HUES48 (cell line): ENCODE measurements around the gene UNK.

Source experiments
- H3K27ac ChIP-seq: one replicate; pipeline ENCODE4 v1.7.0; 2013; ENCODE audit warnings: low read depth, low read length, inconsistent platforms
- H3K27me3 ChIP-seq: 2 replicates; pipeline ENCODE4 v1.6.1; 2013; ENCODE audit warnings: mild to moderate bottlenecking, low read length; ENCODE audit not compliant: control insufficient read depth, insufficient read depth
- H3K36me3 ChIP-seq: 2 replicates; pipeline ENCODE4 v1.6.1; 2013; ENCODE audit warnings: low read length; ENCODE audit not compliant: control insufficient read depth, insufficient read depth
- H3K4me1 ChIP-seq: 2 replicates; pipeline ENCODE4 v1.6.1; 2013; ENCODE audit warnings: mild to moderate bottlenecking, low read length; ENCODE audit not compliant: control insufficient read depth, insufficient read depth
- H3K4me3 ChIP-seq: 2 replicates; pipeline ENCODE4 v1.5.1; 2013; ENCODE audit warnings: mild to moderate bottlenecking, low read depth, low read length
- H3K9ac ChIP-seq: 2 replicates; pipeline ENCODE4 v1.6.1; 2013; ENCODE audit warnings: mild to moderate bottlenecking, low read depth, low read length, moderate library complexity
- H3K9me3 ChIP-seq: 2 replicates; pipeline ENCODE4 v1.6.1; 2013; ENCODE audit warnings: low read length; ENCODE audit not compliant: control insufficient read depth, insufficient read depth

Gene UNK

GRCh38 chr17:75817571-75817970 lies 33.0 kb downstream of the UNK start:
- Histone ChIP-seq H3K36me3 (peaks cover 94% of the 10 kb centered on the region), H3K27ac (no peak overlapping the region), H3K27me3 (no peaks in the 10 kb centered on the region), H3K9me3 (no peaks in the 10 kb centered on the region), H3K9ac (no peak overlapping the region), H3K4me3 (no peak overlapping the region), H3K4me1 (no peaks in the 10 kb centered on the region)

- no peak overlapping the region for H3K9ac ChIP-seq
- no peak overlapping the region for H3K27ac ChIP-seq
- peaks cover 94% of the 10 kb centered on the region for H3K36me3 ChIP-seq
- no peaks in the 10 kb centered on the region for H3K9me3 ChIP-seq
- no peaks in the 10 kb centered on the region for H3K27me3 ChIP-seq
- no peak overlapping the region for H3K4me3 ChIP-seq
- H3K4me1 ChIP-seq: no peaks in the 10 kb centered on the region
These were observed 33.8 kb downstream of the UNK start for GRCh38 chr17:75818326-75818885.

- Histone ChIP-seq H3K9me3 (no peaks in the 10 kb centered on the region), H3K36me3 (peaks cover 94% of the 10 kb centered on the region), H3K9ac (no peak overlapping the region), H3K4me3 (no peak overlapping the region), H3K4me1 (no peaks in the 10 kb centered on the region), H3K27ac (no peak overlapping the region), H3K27me3 (no peaks in the 10 kb centered on the region)
These were observed 34.5 kb downstream of the UNK start for GRCh38 chr17:75819116-75819515.

DNA sequence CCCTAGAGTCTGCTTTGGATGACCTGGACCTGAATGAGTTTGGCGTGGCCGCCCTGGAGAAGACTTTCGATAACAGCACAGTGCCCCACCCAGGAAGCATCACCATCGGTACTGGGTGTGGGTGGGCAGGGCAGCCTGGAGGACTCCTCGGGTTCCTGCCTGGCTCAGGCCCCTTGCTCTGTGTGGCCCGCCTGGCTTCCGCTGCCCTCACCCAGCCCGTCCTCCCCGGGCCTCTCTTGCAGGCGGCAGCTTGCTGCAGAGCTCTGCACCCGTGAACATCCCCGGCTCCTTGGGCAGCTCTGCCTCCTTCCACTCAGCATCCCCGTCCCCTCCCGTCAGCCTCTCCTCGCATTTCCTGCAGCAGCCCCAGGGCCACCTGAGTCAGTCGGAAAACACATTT lies 35.1 kb downstream of the UNK start:
- peaks cover 97% of the 10 kb centered on the region for H3K36me3 ChIP-seq
- H3K27ac ChIP-seq: no peak overlapping the region
- no peak overlapping the region for H3K9ac ChIP-seq
- H3K4me1 ChIP-seq: no peaks in the 10 kb centered on the region
- no peaks in the 10 kb centered on the region for H3K9me3 ChIP-seq
- H3K27me3 ChIP-seq: no peaks in the 10 kb centered on the region
- no peak overlapping the region for H3K4me3 ChIP-seq

DNA sequence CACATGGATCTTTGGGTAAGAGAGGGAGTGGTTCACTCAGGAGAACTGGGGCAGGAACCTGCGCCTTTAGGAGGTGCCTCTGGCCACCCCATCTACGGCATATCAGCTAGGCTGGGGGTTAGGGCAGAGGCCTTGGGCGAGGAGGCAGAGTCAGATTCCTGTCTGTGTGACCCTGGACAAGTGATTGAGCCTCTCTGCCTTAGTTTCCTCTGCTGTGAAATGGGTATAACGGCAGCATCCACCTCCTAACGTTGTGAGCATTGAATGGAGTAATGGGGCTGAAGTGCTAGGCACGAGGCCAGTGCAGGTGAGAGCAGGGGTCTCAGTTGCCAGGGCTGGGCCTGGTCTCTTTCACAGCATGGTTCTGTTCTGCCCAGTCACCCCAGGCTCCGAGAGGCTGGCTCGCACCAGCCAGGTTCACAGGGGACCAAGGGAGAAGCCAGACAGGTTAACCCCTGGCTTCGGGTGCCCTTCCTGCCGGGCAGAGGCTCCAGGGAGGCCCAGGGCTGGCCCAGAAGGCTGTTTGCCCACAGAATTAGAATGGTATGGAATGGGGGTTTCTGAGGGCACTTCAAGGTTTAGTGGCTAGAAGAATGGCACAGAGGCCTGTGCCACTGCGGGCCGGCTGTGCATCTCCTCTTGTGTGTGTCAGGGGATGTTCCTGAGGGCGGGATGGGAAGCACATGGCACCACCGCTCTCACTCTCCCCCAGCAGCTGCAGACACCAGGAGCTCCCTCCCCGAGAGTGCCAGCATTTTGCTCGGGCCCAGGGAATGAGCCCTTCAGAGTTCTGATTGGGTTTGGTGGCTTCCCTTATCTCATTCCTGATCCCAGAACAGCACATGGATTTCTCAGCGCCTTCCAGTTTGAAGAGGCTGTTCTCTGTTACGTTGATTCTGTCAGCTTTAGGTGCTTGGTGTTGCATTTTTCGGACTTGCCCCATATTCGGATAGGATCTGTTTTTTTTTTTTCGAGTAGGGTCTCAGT lies 35.8 kb downstream of the UNK start:
- H3K27ac ChIP-seq: no peak overlapping the region
- no peaks in the 10 kb centered on the region for H3K9me3 ChIP-seq
- no peaks in the 10 kb centered on the region for H3K4me1 ChIP-seq
- peaks cover 95% of the 10 kb centered on the region for H3K36me3 ChIP-seq
- no peak overlapping the region for H3K4me3 ChIP-seq
- H3K9ac ChIP-seq: no peak overlapping the region
- no peaks in the 10 kb centered on the region for H3K27me3 ChIP-seq

DNA sequence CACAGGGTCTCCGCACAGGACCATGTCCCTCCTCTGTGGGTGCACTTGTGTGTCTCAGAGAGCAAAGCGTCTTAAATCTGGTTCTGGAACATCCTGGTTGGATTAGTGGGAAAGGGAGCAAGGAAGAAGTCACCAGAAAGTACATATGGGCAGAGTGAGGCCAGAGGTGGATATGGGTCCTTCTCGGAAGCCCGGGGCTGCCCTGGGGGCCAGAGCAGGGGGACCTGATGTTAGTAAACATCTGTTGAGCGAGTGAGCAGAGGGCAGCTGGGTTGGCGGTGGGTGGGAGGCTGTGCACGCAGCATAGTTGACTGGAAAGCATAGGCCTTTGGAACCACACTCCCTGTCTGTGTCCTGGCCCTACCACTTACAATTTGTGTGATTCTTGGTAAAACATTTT lies 36.9 kb downstream of the UNK start:
- Histone ChIP-seq H3K36me3 (peaks cover 95% of the 10 kb centered on the region), H3K9ac (no peak overlapping the region), H3K27me3 (no peaks in the 10 kb centered on the region), H3K4me1 (no peaks in the 10 kb centered on the region), H3K9me3 (no peaks in the 10 kb centered on the region), H3K4me3 (no peak overlapping the region), H3K27ac (no peak overlapping the region)

GRCh38 chr17:75822119-75822799 lies 37.7 kb downstream of the UNK start:
- Histone ChIP-seq H3K27me3 (no peaks in the 10 kb centered on the region), H3K9me3 (no peaks in the 10 kb centered on the region), H3K4me3 (no peak overlapping the region), H3K36me3 (peaks cover 92% of the 10 kb centered on the region), H3K4me1 (0 out of 2 replicates have a peak, but pooled peaks cover 2% of the 10 kb centered on the region), H3K9ac (no peak overlapping the region), H3K27ac (no peak overlapping the region)

DNA sequence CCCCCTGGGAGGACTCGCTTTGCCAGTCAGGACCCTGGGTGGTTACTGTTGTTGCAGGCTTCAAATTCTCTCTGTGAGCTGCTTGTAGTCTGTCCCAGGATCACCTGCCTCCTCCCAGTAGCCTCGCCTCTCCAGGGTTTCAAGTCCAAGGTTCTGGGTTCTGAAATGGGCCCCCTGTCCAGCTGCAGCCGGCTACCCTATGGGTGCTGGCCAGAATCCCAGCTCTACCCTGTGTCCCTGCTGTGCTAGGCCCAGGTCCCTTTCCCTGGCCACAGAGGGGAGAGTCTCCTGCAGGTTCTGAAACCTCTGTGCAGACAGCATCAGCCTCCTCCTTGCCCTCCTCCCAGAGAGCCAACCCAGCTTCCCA lies 38.2 kb downstream of the UNK start:
- H3K36me3 ChIP-seq: peaks cover 86% of the 10 kb centered on the region
- H3K9ac ChIP-seq: no peak overlapping the region
- no peaks in the 10 kb centered on the region for H3K27me3 ChIP-seq
- H3K27ac ChIP-seq: no peak overlapping the region
- H3K4me3 ChIP-seq: no peak overlapping the region
- H3K4me1 ChIP-seq: 0 out of 2 replicates have a peak, but pooled peaks cover 3% of the 10 kb centered on the region
- no peaks in the 10 kb centered on the region for H3K9me3 ChIP-seq

- Histone ChIP-seq H3K9ac (no peak overlapping the region), H3K9me3 (no peaks in the 10 kb centered on the region), H3K27me3 (no peaks in the 10 kb centered on the region), H3K4me3 (no peak overlapping the region), H3K4me1 (0 out of 2 replicates have a peak, but pooled peaks cover 8% of the 10 kb centered on the region), H3K27ac (no peak overlapping the region), H3K36me3 (peaks cover 80% of the 10 kb centered on the region)
These were observed 38.8 kb downstream of the UNK start for GRCh38 chr17:75823257-75824041.

- peaks cover 73% of the 10 kb centered on the region for H3K36me3 ChIP-seq
- H3K9me3 ChIP-seq: no peaks in the 10 kb centered on the region
- H3K27me3 ChIP-seq: no peaks in the 10 kb centered on the region
- H3K9ac ChIP-seq: no peak overlapping the region
- H3K4me3 ChIP-seq: no peak overlapping the region
- H3K27ac ChIP-seq: no peak overlapping the region
- H3K4me1 ChIP-seq: 0 out of 2 replicates have a peak, but pooled peaks cover 8% of the 10 kb centered on the region
These were observed 39.5 kb downstream of the UNK start for GRCh38 chr17:75824050-75824552.
